Measurements from ENCODE around the gene EPHX1. TPM values are rescaled to one million over a fixed set of nuclear protein-coding genes. Genes with fewer than 3 reads are reported as not detected.

Gene EPHX1
- total RNA-seq, 1 donor from 2014 or later = 15.8 TPM

DNA sequence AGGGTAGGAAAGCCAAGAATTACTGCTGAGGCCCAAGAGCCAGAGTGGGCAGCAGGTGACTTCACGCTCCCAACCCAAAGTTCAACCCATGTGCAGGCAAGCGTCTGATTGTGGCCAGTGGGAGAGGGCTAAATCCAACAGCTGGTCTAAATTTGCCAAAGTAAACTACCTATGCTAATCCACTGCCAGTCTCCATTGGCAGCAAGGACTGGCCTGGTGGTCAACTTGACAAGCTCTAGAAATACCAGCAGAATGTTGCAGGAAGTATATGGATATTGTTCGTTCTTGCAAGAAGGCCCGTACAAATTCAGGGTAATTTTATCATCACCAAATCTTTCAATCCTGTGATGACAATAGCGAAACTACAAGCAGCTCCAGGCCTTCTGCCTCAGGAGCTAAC, 70.7 kb downstream of the EPHX1 start:
- Mint-ChIP-seq H3K4me1 (peaks cover 34% of the 10 kb centered on the region), H3K36me3 (ENCODE audit: low read depth) (no peaks in the 10 kb centered on the region), H3K9me3 (no peaks in the 10 kb centered on the region), H3K4me3 (peak overlapping the region; percentile 91), H3K27ac (ENCODE audit: unreplicated experiment) (no peak overlapping the region), H3K27me3 (ENCODE audit: low read depth) (peaks cover 12% of the 10 kb centered on the region)
- TF ChIP-seq, protein P1, sequence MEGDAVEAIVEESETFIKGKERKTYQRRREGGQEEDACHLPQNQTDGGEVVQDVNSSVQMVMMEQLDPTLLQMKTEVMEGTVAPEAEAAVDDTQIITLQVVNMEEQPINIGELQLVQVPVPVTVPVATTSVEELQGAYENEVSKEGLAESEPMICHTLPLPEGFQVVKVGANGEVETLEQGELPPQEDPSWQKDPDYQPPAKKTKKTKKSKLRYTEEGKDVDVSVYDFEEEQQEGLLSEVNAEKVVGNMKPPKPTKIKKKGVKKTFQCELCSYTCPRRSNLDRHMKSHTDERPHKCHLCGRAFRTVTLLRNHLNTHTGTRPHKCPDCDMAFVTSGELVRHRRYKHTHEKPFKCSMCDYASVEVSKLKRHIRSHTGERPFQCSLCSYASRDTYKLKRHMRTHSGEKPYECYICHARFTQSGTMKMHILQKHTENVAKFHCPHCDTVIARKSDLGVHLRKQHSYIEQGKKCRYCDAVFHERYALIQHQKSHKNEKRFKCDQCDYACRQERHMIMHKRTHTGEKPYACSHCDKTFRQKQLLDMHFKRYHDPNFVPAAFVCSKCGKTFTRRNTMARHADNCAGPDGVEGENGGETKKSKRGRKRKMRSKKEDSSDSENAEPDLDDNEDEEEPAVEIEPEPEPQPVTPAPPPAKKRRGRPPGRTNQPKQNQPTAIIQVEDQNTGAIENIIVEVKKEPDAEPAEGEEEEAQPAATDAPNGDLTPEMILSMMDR (conservative IDR thresholded peaks at IDR 0.05) = no peak
- no peak for DNase-seq (ENCODE audit: low read depth, low spot score)

DNA sequence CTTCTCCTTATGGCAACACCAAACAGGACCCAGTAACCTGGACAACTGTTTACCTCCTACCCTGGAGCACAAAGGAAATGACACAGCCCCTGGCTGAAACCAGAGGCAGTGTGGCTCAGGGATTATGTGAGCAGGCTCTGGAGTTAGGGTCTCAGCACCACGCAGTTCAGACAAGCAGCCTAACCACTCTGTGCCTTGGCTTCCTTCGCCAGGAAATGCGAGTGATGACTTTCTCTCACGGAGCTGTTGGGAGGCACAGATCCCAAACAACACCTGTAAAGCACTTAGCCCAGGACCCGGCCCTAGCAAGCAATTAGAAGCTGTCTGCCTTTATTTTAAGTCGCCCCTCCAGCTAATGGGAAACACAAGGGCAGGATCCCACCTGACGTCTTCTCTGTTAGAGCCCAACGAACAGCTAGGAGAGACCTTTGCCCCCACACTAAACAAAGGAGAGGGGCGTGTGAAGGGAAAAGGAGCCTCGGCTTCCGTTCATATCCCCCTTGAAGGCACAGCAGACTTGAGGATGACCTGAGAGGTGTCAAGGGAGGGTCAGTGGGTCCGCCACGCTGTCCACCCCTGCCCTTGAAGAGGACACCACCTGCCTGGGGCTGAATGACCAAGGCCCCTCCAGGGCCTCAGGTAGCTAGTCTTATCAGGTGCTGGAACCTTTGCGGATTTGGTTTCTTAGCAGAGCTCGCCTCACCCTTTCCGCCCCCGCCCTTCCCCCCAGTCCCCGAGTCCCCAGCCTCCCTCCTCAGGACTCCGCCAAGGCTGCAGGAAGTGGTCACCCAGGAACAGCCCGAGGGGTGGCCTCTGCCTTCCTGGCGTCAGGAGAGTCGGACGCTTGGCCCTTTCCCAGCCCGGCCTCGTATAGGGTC, 71.4 kb downstream of the EPHX1 start:
- Mint-ChIP-seq H3K27me3 (ENCODE audit: low read depth) (peaks cover 13% of the 10 kb centered on the region), H3K9me3 (no peaks in the 10 kb centered on the region), H3K36me3 (ENCODE audit: low read depth) (no peaks in the 10 kb centered on the region), H3K4me3 (peak overlapping the region; percentile 91), H3K4me1 (peaks cover 34% of the 10 kb centered on the region), H3K27ac (ENCODE audit: unreplicated experiment) (no peak overlapping the region)
- TF ChIP-seq, protein P1 (conservative IDR thresholded peaks at IDR 0.05) = no peak
- no peak for DNase-seq (ENCODE audit: low read depth, low spot score)

DNA sequence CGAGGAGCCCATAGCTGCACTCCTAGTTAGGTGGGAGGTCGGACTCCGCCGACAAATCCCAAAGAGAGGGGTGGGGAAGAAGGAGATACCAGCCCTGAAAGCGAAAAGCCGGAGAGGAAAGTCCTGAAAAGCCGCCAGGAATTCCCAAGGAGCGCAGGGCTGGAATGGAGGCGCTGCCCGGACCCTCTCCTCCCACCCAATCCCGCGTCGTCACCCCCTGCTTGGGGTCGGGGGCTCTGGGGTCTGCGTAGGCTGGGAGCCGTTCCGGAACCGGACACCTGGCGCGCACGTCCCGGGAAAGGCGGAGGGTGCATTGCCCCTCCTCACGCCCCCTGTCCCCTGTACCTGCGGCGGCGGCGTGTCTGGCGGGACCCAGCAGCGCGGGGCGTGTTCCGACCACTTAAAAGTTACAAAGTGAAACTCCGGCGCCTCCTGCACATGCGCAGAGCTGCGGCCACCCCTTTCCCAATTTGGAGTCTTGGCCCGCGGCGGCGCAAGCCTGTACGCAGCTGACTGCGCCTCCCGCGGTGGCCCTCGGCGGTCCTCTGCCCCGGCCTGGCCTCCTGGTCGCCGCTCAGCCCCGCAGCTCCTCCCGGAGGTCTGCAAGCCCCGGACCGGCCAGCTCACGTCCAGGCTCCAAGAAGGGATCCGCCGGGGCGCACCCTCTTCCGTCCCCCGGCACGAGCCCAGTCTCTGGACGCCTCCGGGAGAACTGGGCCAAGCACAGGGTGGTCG, 72.2 kb downstream of the EPHX1 start, which contains the start of gene TMEM63A:
Gene TMEM63A, minus strand, starts transcription at position 422 of the 735 bp plus-strand sequence. CDS start 4,800 bp downstream, outside the sequence.
- Mint-ChIP-seq H3K27ac (ENCODE audit: unreplicated experiment) (no peak within 1 kb of the TSS), H3K9me3 (no peaks in the 10 kb centered on the region), H3K27me3 (ENCODE audit: low read depth) (peaks cover 20% of the 10 kb centered on the region), H3K36me3 (ENCODE audit: low read depth) (no peaks in the 10 kb centered on the region), H3K4me3 (peak within 1 kb of the TSS; percentile 91), H3K4me1 (peaks cover 37% of the 10 kb centered on the region)
- DNase-seq (ENCODE audit: low read depth, low spot score) = peak; percentile 84
- TF ChIP-seq, protein P1 (conservative IDR thresholded peaks at IDR 0.05) = peak; percentile 49

DNA sequence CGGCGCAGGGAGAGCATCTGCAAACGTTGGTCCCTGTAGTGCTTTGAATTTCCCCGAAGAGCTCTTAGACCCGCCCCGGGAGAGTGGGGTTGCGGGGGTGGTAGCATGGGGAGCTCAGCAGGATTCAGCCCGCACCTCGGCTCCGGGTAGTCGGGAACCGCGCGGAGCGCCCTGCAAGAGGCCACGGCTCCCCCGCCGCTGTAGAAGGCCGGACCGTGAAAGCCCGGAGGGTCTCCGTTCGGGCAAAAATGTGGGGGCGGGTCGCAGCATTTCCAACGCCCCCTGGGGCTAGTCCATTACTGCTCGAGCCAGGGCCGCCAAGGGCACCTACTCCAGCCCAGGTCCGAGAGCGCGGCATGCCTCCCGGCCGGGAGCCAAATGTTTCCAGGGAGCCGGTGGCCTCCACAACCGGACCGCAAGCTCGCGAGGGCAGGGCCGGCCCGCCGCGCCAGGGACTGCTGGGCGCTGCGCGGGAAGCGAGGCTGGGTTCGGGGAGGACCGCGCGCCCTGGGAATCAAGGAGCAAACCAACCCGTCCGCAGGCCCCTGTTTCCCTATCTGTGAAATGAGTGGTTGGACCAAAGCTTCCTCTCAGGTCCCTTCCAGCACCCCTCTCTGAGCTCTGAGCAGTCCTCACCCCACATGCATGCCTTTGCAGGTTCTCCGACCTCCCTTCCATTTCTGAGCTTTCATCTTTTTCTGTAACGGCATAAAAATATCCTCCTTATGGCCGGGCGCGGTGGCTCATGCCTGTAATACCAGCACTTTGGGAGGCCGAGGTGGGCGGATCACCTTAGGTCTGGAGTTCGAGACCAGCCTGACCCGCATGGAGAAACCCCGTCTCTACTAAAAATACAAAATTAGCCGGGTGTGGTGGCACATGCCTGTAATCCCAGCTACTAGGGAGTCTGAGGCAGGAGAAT, 73.0 kb downstream of the EPHX1 start:
- Mint-ChIP-seq H3K9me3 (no peaks in the 10 kb centered on the region), H3K27me3 (ENCODE audit: low read depth) (peaks cover 23% of the 10 kb centered on the region), H3K4me1 (peaks cover 31% of the 10 kb centered on the region), H3K36me3 (ENCODE audit: low read depth) (no peaks in the 10 kb centered on the region), H3K4me3 (peak overlapping the region; percentile 91), H3K27ac (ENCODE audit: unreplicated experiment) (no peak overlapping the region)
- DNase-seq (ENCODE audit: low read depth, low spot score) = peak; percentile 47
- TF ChIP-seq, protein P1 (conservative IDR thresholded peaks at IDR 0.05) = no peak

Measured in neural crest cell (in vitro differentiated cells).